CD4-positive, alpha-beta T cell treated with Interleukin-21 for 1 hour (primary cell): ENCODE measurements around the gene TTC7B.

ENCODE experiments used
- DNase-seq: peaks from one replicate; pipeline ENCODE4 v3.0.0-alpha.2; 2020

Gene TTC7B

DNA sequence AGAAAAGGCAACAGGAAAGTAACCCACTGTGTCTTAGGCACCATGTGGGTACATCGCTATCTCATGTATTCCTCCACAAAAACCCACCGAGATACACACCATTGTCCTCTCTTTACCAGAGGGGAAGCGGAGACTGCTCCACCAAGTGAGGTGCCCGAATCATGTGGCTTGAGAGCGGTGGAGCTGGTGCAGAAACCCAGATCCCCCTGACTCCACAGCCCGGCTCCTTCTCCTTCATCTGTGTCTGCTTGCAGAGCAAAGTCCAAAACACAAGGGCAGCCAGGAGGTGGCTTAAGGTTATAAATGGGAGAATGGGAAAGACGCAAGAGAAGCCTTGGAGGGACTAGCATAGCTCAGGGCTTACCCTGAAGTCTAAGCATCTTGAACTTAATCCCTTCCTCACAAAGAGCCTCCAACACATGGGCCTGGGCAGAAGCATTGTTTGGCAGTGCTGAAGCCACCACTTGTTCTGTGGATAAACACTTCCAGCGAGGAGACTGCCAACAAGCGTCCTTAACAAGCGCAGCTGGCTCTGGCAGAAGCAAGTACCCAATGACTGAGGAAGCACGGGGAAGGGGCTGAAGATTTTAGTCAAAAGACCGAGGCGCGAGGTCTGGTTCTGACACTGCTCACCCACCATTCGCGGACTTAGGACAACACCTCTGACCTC lies 83.0 kb downstream of the TTC7B start:
- DNase-seq: no peak

DNA sequence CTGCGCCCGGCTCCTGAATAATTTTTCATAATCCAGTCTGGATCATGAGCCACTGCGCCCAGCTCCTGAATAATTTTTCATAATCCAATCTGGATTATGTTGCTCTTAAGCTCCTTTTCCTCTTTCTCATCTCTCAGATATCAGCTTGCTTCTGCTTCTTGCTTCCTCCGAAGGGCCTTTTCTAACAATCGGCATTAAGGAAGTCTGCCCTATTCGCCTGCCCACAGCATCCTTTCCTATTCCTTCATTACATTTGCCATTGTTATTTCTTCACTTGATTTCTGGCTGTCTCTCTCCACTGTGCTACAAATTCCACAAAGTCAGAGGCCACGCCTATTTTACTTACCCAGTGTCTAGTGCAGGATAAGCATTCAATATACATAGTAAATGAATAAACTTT lies 83.5 kb downstream of the TTC7B start:
- no peak for DNase-seq

DNA sequence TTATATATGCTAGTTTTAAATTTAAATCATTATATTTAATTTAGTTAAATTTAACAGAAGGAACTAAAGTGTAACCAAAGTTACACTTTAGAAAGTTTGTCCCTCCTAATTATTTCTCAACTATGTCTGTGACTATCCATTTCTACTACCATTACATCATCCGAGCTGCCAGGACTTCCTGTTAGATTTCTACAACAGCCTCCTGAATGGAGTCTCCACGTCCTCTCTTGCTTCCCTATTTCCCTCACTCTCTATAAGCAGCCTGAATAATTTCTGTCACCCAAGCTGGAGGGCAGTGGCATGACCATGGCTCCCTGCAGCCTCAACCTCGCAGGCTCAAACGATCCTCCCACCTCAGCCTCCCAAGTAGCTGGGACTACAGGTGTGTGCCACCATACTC lies 84.1 kb downstream of the TTC7B start:
- no peak for DNase-seq

DNA sequence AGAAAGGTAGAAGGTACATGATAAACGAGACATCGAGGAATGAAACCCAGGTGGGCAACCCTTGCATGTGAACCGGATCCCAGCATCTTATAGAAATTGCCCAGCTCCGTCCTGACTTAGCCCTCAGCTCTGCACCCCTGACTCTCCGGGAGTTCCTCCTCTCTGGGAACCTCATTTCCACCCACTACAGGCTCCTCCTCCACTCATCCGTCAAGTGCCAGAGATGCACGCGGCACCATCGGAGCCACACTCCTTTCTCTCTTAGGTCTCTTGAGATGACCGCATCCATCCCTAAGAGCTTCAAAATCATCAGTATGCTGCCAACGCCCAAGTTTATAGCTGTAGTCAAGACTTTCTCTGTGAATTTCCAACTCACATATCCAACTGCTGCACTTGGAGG lies 84.7 kb downstream of the TTC7B start:
- DNase-seq: no peak

DNA sequence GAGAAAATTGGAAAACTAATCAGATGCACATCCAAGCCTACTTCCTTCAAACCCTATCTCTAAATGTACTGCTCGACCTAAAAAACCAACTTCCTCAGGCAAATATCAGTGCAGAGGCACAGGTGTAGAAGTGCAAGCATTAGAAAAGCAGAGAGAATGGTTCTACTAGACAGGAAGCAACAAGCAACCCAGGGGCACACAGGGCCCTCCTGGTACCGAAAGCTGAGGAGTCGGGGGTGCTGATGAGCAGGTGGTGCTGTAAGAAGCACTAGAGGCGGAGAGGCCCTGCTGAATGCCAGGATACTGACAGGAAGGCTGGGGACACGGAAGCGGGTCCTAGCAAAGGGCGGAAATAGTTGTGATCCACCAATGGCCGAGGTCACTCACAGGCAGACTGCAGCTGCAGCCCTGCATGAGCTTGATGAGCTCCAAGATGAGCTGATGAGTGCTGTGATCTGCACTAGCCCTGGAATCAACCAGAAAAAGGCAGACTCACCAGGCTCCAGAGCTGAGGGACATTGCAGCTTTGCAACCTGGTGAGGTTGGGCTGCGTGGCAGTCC lies 85.9 kb downstream of the TTC7B start:
- no peak for DNase-seq

DNA sequence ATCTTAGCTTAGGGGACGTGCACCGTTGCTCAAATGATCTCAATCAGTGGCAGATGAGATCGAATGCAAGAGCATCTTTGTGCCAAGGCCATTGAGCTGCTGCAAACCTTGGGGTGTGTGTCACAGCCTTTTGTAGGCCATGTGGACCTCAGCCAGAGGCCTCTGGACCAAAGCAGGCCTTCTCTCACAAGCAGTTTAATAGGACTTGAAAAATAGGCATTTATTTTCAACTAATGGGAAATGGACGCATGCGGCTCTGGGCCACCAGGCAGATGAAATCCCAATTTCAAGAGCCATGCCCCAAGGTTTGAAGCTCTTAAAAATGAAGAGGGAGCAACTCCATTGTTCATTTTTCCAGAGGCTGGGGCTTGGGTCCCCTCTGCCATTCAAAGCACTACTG lies 87.3 kb downstream of the TTC7B start:
- no peak for DNase-seq

DNA sequence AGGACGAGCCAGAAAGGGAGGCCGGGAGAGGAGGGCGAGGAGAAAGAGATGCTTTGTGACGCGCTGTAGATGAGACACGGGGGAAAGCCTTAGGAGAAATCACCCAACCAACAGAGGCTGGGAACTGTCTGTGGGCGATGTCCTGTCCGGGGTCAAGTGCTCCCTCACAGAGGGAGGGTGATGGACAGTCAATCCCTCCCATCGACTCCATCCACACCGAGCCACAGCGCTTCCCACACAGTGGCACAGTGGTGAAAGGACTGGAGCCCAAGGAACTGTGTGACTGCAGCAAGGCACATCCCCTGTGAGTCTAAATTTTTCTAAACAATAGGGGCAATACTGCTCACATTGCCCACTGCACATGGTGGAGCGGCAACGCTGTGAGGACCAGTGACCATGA lies 89.1 kb downstream of the TTC7B start:
- no peak for DNase-seq

DNA sequence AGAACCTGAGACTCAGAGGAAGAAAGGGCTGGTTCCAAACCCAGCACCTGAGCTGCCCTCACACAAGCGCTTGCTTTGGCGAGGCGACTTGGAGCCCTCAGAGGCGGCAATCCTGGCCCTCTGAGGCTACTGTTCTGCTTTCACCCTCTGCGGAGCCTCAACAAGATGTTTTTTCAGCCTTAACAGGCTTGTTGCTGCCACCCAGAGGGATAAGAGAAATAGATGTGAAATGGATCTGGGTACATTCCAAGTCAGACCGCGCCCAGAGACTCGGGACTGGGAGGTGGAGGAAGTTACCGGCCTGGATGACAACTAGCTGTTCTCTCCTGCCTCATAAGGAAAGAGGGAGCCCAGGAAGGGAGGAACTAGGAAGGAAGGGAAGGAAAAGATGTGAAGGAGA lies 89.6 kb downstream of the TTC7B start:
- no peak for DNase-seq

DNA sequence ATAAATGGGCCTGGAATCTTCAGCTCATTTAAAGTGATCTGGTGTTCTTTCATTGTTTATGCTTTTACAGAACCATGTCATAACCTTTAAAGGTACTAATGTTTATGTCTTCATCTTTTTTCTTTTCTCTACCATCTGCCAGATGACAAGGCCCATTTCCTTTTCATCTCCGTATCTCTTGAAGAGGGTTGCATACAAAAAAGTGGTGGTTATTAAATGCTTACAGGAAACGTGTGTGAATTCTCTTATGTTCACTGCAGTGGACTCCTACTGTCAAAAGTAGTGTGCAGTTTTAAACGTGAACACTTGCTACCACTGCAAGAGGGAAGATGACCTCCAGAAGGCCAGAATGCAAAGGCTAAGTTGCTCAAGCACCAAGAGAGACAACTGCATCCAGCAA lies 91.4 kb downstream of the TTC7B start:
- no peak for DNase-seq

DNA sequence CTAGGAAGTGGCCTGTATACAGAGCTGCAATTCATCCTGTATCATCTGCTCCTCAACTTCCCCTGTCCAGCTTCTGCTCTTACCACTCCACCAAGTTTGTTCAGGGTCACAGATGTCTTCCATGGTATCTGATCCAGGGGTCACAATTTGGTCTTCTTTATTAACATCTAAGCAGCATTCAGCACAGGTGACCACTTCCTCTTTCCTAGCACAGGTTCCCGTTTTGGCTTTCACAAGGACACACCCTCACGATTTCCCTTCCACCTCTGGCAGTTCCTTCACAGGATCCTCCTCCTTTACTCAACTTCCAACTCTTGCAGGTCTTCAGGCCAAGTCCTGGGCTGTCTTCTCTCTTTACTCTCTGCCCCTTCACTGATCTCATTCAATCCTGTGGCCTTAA lies 93.6 kb downstream of the TTC7B start:
- DNase-seq: peak; percentile 4

DNA sequence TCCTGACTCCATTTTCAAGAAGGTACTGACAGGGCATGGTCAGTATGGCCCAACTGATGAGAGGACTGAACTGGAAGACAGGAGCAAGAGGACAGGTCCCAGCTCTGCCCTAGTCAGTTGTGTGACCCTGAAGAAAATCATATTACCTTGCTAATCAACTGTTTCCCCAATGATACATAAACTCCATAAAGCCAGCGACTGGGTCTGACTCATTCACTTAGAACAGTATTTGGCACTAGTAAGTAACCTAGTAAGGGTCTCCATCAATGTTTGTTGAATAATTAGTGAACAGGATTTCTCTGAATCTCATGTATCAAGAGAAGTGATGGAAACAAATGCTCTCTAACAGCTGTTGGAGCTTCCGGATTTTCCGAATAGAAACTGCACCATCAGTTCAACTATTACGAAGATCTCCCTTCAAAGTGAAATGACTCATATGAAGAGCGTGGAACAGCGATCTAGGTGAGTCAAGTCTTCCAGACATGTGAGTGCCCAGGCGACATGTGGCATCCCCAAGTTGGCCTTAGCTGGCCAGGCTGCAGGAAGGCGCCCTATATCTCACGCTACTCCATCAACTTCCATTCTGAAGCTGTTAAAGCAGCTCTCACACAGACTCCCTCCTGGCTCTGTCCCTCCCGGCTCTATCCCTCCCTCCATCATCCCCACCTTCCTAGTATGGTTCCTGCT lies 94.5 kb downstream of the TTC7B start:
- no peak for DNase-seq

DNA sequence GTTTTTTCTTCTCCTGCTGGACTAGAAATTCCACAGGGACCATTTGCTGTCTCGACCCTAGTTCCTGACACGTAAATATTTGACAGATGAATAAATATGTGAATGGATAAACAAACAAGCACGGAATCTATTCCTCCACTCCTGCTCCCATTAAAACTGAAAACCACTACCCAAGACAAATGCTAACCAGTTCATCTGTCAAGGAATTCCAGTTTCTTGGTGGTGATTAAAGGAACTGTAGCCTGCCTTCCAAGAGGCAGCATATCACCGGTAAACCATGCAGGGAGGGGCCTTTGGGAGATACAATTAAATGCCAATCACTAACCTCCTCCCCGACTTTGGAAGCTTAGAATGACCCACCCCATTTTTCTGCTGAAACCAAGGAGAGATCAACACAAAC lies 95.4 kb downstream of the TTC7B start:
- no peak for DNase-seq

DNA sequence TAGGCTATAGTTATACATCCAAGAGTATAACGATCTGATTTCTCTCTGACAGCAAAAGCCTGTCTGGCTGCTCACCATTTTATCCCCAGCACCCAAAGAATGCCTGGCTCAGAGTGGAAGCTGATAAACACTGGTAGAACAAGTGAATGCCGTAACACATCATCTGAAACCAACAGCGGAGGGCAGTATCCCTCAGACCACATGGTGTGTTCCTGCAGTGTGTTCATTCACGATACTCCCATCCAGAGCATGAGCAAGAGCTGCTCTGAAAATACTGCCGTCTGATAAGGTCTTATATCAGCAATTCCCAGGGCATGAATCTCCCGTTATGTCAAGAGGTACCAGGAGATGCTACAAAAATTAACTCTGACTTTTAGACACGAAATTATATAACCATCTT lies 95.9 kb downstream of the TTC7B start:
- no peak for DNase-seq

DNA sequence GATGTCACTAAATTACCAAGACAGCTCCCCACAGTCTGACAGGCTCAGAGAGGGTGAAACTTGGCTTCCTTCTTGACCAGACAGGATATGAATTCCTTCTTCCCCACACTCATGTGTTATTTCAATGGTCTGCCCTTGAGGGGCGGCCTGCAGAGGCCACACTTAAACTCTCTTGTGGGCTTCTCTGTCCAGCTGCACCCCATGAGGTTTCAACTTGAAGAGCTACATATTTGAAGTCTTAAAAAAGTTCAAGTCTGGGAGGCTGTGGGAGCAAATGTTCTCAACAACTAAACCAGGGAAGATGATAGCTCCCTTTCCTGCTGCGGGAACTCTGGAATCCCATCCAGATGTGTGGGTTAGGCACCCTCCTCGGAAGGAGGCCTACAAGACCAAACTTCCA lies 98.3 kb downstream of the TTC7B start:
- DNase-seq: no peak

DNA sequence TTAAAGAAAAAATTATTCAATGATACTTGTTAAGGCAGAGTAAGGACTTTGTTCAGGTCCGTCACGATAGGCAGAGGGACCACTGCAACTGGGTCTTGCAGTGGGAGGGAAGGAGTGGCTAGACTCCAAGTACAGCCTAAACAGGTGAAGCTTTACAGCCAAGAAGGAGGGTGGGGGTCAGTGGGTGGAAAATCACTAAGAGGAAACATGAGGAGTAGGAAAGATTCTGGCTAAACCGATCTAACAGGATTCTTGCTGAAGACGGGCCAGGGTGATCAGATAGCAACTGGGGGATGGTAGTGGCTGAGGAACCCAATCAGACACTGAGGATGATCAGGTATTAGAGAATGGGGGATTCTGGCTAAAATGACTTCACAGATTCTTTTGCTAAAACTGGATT lies 100.2 kb downstream of the TTC7B start:
- DNase-seq: no peak

DNA sequence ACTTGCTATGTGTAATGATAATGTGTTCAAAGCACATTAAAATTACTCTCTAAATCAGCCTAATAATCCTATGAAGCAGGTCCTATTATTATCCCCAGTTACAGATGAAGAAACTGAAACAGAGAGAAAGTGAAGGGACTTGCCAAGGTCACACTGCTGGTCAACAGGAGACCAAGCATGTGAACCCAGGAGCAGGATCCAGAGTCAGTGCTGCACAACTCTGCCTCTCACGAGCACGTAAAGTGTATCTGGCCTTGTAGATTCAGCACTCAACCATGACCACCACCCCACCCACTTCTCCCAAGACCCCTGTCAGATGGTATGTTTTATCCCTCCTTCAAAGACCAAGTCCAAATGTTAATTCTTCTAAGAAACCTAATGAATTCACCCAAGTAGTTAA lies 100.7 kb downstream of the TTC7B start:
- DNase-seq: no peak

DNA sequence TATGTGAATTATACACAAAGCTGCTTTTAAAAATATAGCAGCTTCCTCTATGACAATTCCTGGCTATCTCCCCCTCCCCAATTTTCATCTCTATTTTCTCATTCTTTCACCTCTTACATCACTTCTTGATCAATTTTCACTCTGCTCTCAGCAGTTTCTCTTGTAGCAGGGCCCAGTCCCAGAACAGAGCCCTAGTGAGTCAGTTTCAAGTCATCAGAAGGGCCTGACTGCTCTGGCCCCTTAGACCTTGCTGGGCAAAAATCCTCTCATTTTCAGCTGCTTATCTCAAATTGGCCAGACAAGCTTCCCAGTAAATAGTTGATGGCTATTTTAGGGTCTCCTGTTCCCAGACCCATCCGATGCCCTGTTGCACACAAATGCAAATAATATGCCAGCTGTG lies 101.4 kb downstream of the TTC7B start:
- DNase-seq: no peak

DNA sequence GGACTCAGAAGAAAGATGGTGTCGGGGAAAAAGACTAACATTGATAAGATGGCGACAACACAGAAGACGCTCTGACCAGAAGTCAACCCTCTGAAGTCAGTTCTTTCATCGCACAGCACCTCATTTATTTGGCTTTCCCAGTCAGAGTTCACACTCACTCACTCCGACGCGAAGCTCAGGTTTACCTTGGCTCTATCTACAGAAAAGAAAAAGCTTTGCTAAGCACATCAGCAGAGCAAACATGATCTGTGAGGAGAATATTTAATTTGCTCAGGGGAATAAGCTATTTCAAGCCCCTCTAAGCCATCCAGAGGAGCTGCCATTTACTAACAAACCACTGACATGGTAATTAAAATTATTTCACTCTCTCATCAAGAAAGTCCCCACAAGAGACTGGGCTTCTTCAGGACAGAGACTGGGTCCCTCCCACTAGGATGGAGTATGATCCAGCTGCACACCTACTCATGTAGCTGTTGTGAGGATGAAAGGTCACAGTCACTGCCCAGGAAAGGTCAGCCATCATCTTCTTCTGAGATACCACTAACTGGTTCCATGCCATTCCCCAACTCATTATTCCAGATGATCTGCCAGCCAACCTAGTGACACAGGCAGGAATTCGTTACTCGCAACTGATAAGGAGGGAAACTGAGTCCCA lies 111.4 kb downstream of the TTC7B start:
- no peak for DNase-seq

DNA sequence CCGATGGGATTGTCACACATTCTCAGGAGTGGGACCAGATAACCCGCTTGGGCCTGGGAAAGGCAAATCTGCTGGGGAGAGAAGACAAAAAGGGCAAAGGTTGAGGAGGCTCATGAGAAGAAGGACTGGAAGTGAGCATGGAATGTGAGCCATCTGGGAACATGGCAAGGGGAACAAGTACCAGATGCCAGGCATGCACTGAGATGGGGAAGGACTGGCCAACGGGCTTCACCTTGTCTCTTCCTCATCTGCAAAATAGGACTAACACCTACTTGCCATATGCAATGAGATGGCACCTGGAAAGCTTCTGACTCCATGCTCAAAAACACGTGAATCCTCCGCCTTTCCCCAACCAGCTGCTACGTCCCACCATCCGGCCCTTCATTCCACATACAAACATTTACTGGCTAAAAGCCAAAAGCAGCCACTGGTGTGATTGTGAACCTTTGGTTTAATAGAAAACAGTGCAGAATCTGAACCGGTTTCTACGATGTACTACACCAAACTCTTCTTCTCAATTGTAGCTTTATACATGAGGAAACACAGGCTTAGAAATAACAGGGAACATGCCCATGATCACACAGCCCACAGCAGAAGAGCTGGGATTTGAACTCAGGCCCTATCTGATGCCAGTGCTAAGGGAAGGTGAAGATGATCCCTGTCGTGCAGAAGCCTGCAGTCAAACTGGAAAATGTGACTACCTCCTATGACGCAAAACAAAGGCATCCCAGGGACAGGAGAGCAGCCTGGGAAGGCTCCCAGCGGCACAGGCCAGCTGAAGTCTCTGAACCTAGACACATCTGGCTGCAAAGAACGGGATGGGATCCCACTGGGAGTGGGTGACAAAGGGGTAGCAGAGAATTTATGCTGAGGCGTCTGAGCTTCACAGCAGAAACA lies 112.1 kb downstream of the TTC7B start:
- no peak for DNase-seq

DNA sequence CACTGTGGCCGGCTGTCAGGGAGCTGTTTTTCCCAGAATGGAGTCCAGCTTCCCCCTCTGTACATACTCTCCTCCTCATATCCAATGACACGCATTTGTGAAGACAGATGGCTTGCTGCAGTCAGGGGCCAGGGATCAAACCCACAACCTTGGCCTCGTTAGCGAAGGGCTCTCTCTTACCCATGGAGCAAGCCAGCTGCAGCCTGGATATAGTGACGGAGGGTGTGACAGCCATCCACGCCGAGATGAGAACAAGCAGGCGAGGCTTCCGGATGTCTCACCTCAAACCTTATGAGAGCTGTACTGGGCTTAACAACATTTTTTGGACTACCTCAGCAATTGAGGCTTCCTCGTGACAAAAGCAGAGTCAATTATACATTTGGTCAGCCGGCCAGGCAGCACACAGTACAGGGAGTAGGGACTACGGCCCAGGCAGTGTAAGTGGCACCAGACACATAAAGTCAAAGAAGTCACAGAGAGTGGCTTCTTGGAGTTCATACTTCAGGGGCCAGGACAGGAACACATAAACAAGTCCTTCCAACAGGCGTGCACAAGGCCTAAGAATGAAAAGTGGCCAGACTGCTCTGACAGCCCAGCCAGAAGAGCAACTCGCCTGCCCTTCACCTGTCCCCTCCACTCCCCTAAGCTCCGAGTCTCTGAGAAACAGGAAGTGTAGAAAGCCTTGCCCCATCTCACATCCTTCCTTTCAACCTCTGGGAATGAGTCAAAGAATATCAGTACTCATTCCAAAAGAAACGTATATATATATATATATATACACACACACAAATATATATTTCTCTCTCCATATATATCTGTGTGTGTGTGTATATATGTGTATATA lies 115.1 kb downstream of the TTC7B start:
- DNase-seq: no peak

DNA sequence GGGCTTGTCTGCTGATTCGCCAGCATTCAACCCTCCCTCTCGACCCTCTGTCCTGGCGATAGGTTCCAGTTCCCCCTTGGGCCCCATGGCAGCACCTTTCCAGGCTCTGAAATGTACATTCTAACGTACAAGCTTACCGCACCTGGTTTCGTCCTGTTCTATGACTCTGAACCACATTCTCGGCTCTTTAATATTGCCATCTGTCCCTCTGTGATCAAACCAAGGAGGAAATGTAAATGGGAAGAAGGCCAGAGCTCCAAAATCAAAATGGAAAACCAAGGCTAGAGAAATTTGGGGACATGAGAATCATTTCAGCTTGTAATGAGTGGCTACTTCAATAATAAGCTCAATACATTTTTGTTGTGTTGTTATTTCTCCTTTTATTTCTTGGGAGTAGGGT lies 117.2 kb downstream of the TTC7B start:
- no peak for DNase-seq

DNA sequence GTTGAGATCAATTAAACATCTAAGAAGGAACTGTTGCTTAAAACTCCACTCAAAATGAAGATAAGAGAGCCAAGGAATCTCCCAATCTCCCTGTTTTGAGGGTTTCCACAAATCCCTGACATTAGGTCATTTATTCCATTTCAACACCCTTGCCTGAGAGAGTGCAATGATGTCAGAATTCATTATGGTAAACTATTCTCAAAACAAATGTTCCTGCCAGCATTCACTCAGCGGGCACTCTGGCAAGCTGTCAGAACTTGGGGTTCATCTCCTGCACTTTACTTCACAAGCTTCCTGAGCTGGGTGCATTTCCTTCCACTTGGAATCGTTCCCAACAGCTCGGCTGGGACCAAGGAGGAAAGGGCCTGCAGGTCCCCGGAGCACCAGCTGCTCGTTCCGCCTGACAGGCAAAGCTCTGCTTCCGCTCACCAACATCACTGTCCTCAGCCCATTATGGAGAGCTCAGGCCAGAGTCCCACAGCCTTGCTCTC lies 117.8 kb downstream of the TTC7B start:
- no peak for DNase-seq
